CD4-positive, alpha-beta memory T cell (primary cell): Measurements from ENCODE around the gene AMFR. TPM values are rescaled to one million over a fixed set of nuclear protein-coding genes. Genes with fewer than 3 reads are reported as not detected.

ENCODE experiments used
- CTCF ChIA-PET: fragments of 350-600 bp; sonication (Branson Sonifier 250); formaldehyde crosslinking; loops from one replicate; lab custom pipeline; 2021; ENCODE audit warnings: inconsistent platforms; ENCODE audit not compliant: partially characterized antibody; lab: Charles Lee
- POLR2A ChIA-PET: fragments of 350-600 bp; sonication (Branson Sonifier 250); formaldehyde crosslinking; loops from one replicate; lab custom pipeline; 2021; ENCODE audit not compliant: partially characterized antibody; lab: Charles Lee
- DNase-seq, 5 donors: peaks; one replicate each; pipeline versions ENCODE4 v3.0.0 to v3.0.0-alpha.2; 2020 to 2022; ENCODE audit warnings: mixed read lengths in 1 of 5
- H3K27ac ChIP-seq: one replicate; pipeline ENCODE4 v1.7.0; 2013; ENCODE audit warnings: low read depth, low read length
- H3K27me3 ChIP-seq: 2 replicates; pipeline ENCODE4 v1.7.0; 2013; ENCODE audit warnings: mild to moderate bottlenecking, low read length, moderate library complexity; ENCODE audit not compliant: insufficient read depth
- H3K36me3 ChIP-seq: 2 replicates; pipeline ENCODE4 v1.7.0; 2013; ENCODE audit warnings: mild to moderate bottlenecking, low read length, moderate library complexity; ENCODE audit not compliant: insufficient read depth
- H3K4me1 ChIP-seq: 2 replicates; pipeline ENCODE4 v1.7.0; 2013; ENCODE audit warnings: mild to moderate bottlenecking, low read length, moderate library complexity; ENCODE audit not compliant: insufficient read depth
- H3K4me3 ChIP-seq, 2 donors: one replicate each; pipeline ENCODE4 v1.7.0; 2013; ENCODE audit warnings: low read length in 2 of 2, mild to moderate bottlenecking in 1 of 2
- H3K9me3 ChIP-seq, 2 donors: one replicate each; pipeline ENCODE4 v1.7.0; 2013; ENCODE audit warnings: low read length in 2 of 2, control low read depth in 1 of 2; ENCODE audit not compliant: control insufficient read depth in 1 of 2
- H3K27ac Mint-ChIP-seq, 7 donors: one replicate each; pipeline ENCODE4 v1.8.0; 2020 to 2021; ENCODE audit warnings: mixed read lengths in 7 of 7, mild to moderate bottlenecking in 6 of 7, inconsistent platforms in 3 of 7, moderate library complexity in 3 of 7
- H3K27me3 Mint-ChIP-seq, 2 donors: one replicate each; pipeline ENCODE4 v1.8.0; 2020 to 2021; ENCODE audit warnings: mixed read lengths in 2 of 2
- H3K36me3 Mint-ChIP-seq, 2 donors: one replicate each; pipeline ENCODE4 v1.8.0; 2020 to 2021; ENCODE audit warnings: mixed read lengths in 2 of 2, inconsistent platforms in 1 of 2, mild to moderate bottlenecking in 1 of 2
- H3K4me1 Mint-ChIP-seq, 4 donors: one replicate each; pipeline ENCODE4 v1.8.0; 2020 to 2021; ENCODE audit warnings: mixed read lengths in 4 of 4, mild to moderate bottlenecking in 1 of 4
- H3K4me3 Mint-ChIP-seq, 8 donors: one replicate each; pipeline ENCODE4 v1.8.0; 2020 to 2021; ENCODE audit warnings: mixed read lengths in 8 of 8, mild to moderate bottlenecking in 7 of 8, moderate library complexity in 6 of 8, inconsistent platforms in 3 of 8
- H3K9me3 Mint-ChIP-seq, 8 donors: one replicate each; pipeline ENCODE4 v1.8.0; 2020 to 2021; ENCODE audit warnings: mixed read lengths in 8 of 8, mild to moderate bottlenecking in 5 of 8, inconsistent platforms in 3 of 8, moderate library complexity in 1 of 8
- intact Hi-C: fragments of 100-400 bp; cut with micrococcal nuclease; formaldehyde crosslinking; loops from one replicate; pipeline ENCODE4 v1.15.1; 2023
- polyA plus RNA-seq, 2 donors: library from polyadenylated mRNA; unstranded; fragments of 300-500 nt; fragmentation: Illumina TruSeq; gene quantifications; one replicate each; pipeline ENCODE4 v1.2.3, GENCODE V29; 2021
- total RNA-seq, 2 experiments: library from RNA; stranded (reverse); gene quantifications; one replicate each; pipeline ENCODE4 v1.2.3, GENCODE V29; 2021

AMFR gene
- total and polyA plus RNA-seq, 4 experiments from 2014 or later = 45.7 to 67.6 (median 60.4) TPM

DNA sequence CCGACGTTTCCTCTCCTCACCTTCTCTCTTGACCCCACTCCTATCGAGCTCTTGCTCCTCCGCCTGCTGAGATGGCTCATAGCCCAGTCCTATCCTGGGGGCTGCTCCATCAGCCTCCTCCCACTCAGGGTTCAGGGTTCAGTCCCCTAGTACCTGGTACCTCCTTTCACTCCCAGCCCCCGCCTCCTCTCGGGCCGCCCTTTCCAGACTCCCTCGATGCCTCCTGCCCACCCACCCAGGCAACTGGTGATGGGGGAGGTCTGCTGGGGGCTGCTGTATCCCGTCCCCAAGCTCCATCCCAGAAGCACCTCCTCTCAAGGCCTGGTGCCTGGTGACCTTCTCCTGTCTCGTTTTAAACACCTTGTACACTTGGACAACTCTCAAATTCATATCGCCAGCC is 93.9 kb downstream of the AMFR start:
- CTCF ChIA-PET = no interaction called here

DNA sequence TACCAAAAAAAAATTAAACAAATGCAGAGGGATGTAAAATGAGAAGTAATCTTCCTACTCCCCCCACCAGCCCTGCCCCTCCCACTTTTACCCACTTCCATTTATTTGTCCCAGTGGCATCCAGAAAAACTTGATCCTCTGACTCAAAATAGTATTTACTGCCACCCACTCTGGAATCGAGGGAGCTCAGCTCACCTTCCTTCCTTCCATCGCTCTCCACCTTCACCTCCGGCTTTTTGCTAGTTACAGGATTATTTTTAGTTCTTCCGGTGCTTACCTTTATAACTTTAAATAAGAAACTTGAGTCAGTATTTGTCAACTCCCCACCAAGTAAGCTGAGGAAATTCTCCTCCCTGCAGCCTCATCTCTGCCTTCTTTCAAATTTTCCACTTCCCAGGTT is 94.9 kb downstream of the AMFR start:
- no peaks in the 10 kb centered on the region for H3K9me3 Mint-ChIP-seq
- DNase-seq = no peak
- Histone ChIP-seq H3K27ac (no peak overlapping the region), H3K27me3 (no peaks in the 10 kb centered on the region), H3K9me3 (no peaks in the 10 kb centered on the region), H3K4me3 (no peak overlapping the region), H3K36me3 (no peaks in the 10 kb centered on the region), H3K4me1 (no peaks in the 10 kb centered on the region)
- H3K4me1 Mint-ChIP-seq = peaks cover 0 to 5% (median 1%) of the 10 kb centered on the region in 4 donors
- H3K36me3 Mint-ChIP-seq = no peaks in the 10 kb centered on the region
- no peaks in the 10 kb centered on the region for H3K27me3 Mint-ChIP-seq
- POLR2A ChIA-PET = no interaction called here
- CTCF ChIA-PET = interaction anchor here (1.0 to 4.9 kb wide), 2 partner anchors 12 to 865 kb away, joined by 3 to 34 read pairs; no protein-coding TSS in a partner anchor
- no peak overlapping the region for H3K4me3 Mint-ChIP-seq
- no peak overlapping the region for H3K27ac Mint-ChIP-seq
- intact Hi-C loops = no loop called here

More for the DNA sequence above, 93.9 kb downstream of the AMFR start:
- Mint-ChIP-seq H3K4me1 (no peaks in the 10 kb centered on the region), H3K4me3 (no peak overlapping the region), H3K36me3 (no peaks in the 10 kb centered on the region), H3K27me3 (no peaks in the 10 kb centered on the region), H3K9me3 (no peaks in the 10 kb centered on the region), H3K27ac (peak overlapping the region in 2 of 7 donors; percentile 61 to 70)
- Histone ChIP-seq H3K27ac (no peak overlapping the region), H3K36me3 (no peaks in the 10 kb centered on the region), H3K9me3 (no peaks in the 10 kb centered on the region), H3K4me3 (no peak overlapping the region), H3K4me1 (no peaks in the 10 kb centered on the region), H3K27me3 (no peaks in the 10 kb centered on the region)
- POLR2A ChIA-PET = no interaction called here
- intact Hi-C loops = no loop called here
- no peak for DNase-seq

DNA sequence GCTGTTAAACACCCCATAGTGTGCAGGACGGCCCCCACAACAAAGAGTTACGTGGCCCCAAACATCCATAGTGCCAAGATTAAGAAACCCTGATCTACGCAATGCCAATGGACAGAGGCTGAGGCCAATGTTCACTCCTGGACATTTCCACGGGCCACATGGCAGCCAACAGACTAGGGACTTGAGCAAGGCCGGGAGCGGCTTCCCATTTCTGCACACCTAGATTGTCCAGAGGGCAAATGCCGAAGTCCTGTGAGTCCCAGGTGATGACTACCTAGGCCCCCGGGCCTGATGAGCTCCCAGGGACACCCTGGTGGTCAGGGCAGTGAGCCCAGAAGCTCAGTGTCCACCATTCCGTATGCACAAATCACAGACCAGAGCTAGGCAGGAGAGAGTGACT is 95.5 kb downstream of the AMFR start:
- Histone ChIP-seq H3K27me3 (no peaks in the 10 kb centered on the region), H3K27ac (no peak overlapping the region), H3K4me1 (no peaks in the 10 kb centered on the region), H3K9me3 (no peaks in the 10 kb centered on the region), H3K4me3 (no peak overlapping the region), H3K36me3 (no peaks in the 10 kb centered on the region)
- intact Hi-C loops = no loop called here
- Mint-ChIP-seq H3K4me3 (no peak overlapping the region), H3K27ac (no peak overlapping the region), H3K9me3 (no peaks in the 10 kb centered on the region), H3K36me3 (no peaks in the 10 kb centered on the region), H3K4me1 (peaks cover 0 to 5% (median 1%) of the 10 kb centered on the region in 4 donors), H3K27me3 (no peaks in the 10 kb centered on the region)
- ChIA-PET POLR2A (no interaction called here), CTCF (interaction anchor here (1.0 to 4.9 kb wide), 2 partner anchors 12 to 865 kb away, joined by 3 to 34 read pairs; no protein-coding TSS in a partner anchor)
- no peak for DNase-seq

DNA sequence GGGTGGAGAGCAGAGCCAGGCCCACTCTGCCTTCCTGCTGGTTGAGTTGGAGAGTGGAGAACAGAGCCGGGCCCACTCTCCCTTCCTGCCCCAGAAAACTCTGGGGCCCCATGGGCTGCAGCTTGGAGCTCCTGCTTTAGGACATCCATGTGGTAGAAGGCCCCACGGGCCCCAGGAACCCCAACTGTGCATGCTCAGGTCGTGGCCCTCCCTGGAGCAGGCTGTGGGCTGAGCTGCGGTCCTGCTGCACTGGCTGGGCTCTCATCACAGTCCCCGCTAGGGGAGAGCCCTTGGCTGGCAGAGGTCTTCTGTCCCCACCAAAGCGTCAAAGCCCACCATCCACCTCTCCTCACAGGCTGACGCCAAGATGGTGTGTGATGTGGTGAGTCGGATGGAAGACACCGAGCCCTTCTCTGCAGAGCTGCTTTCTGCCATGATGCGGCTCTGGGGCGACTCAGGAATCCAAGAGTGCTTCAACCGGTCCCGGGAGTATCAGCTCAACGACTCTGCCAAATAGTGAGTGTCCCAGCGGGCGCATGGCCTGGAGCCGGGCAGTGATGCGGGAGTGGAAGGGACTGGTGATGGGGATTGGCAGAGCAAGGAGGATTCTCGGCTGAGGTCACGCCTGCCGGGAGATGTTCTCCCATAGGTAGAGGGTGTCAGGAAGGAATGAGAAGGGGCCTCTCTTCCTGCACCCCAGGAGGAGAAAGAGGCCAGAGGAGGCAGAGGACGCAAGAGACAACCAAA is 96.9 kb downstream of the AMFR start:
- Mint-ChIP-seq H3K4me1 (peaks cover 0 to 5% (median 1%) of the 10 kb centered on the region in 4 donors), H3K9me3 (no peaks in the 10 kb centered on the region), H3K4me3 (no peak overlapping the region), H3K27ac (no peak overlapping the region), H3K36me3 (no peaks in the 10 kb centered on the region), H3K27me3 (no peaks in the 10 kb centered on the region)
- ChIA-PET CTCF (interaction anchor here (4.9 kb wide), 1 partner anchor 10 kb away, joined by 34 read pairs; no protein-coding TSS in a partner anchor), POLR2A (no interaction called here)
- no peak overlapping the region for H3K27ac ChIP-seq
- no peak overlapping the region for H3K4me3 ChIP-seq
- H3K4me1 ChIP-seq = no peaks in the 10 kb centered on the region
- no peaks in the 10 kb centered on the region for H3K36me3 ChIP-seq
- no peaks in the 10 kb centered on the region for H3K9me3 ChIP-seq
- intact Hi-C loops = no loop called here
- no peaks in the 10 kb centered on the region for H3K27me3 ChIP-seq
- DNase-seq = no peak

DNA sequence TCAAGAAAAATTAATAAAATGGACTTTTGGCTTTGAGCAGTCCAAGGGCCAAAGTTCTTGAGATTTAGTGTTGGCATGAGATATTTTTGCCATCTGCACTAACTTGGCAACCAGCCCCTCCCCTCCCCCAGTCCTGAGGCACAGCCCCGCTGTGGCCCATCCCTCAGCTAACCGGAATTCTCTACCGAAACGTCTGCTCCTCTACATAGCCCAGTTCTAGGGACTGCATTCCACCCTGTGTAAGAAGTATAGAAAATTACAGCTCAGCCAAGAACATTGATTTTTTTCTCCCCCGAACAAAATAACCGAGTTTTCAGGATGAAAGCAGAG is 97.5 kb downstream of the AMFR start:
- H3K36me3 ChIP-seq = no peaks in the 10 kb centered on the region
- no peak overlapping the region for H3K4me3 Mint-ChIP-seq
- no peaks in the 10 kb centered on the region for H3K4me1 ChIP-seq
- no peaks in the 10 kb centered on the region for H3K36me3 Mint-ChIP-seq
- H3K9me3 ChIP-seq = no peaks in the 10 kb centered on the region
- no peaks in the 10 kb centered on the region for H3K27me3 ChIP-seq
- H3K27me3 Mint-ChIP-seq = no peaks in the 10 kb centered on the region
- H3K27ac Mint-ChIP-seq = no peak overlapping the region
- H3K27ac ChIP-seq = no peak overlapping the region
- peaks cover 0 to 5% (median 1%) of the 10 kb centered on the region in 4 donors for H3K4me1 Mint-ChIP-seq
- H3K9me3 Mint-ChIP-seq = no peaks in the 10 kb centered on the region
- H3K4me3 ChIP-seq = no peak overlapping the region
- DNase-seq = no peak
- ChIA-PET CTCF (interaction anchor here (4.9 kb wide), 1 partner anchor 10 kb away, joined by 34 read pairs; no protein-coding TSS in a partner anchor), POLR2A (no interaction called here)
- intact Hi-C loops = no loop called here

DNA sequence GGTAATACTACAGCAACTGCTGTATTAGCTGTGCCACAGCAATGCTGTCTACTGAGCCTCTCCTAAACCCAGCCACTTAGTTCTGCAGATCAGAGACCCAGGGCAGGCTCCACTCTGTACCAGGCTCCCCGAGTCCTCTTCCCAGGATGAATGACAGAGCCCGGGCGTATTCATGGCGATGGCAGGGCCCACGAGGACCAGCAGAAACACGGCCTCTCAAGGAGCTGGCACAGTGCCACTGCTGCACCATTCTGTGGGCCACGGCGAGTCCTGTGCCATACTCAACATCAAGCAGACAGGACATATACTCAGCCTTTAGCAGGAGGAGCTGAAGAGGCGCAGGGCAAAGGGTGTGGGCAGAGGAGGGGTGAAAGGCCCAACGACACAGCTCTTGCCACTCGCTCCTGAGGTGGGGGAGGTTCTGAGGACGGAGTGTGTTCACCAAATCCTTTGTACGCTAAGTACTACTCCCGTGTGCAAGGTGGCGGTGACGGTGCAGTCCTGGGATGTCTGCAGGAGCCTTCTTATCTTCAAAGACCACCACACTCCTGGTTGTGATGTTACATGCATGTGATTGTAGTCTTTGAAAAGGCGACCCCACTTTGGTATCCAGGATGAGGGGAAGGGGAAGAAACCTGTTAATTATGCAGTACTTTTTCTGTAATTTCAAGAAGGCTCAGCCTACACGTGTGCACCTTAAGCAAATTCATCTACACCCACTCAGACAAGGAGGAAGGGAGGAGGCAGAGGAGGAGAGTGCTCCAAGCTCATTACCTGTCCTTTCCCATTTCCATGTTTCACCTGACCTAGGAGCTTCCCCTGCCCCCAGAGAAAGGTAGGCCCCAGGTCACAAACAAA is 98.0 kb downstream of the AMFR start:
- ChIA-PET POLR2A (no interaction called here), CTCF (interaction anchor here (4.9 kb wide), 1 partner anchor 9 kb away, joined by 34 read pairs; no protein-coding TSS in a partner anchor)
- Mint-ChIP-seq H3K9me3 (no peaks in the 10 kb centered on the region), H3K4me1 (peaks cover 0 to 5% (median 1%) of the 10 kb centered on the region in 4 donors), H3K27me3 (no peaks in the 10 kb centered on the region), H3K4me3 (no peak overlapping the region), H3K27ac (no peak overlapping the region), H3K36me3 (no peaks in the 10 kb centered on the region)
- Histone ChIP-seq H3K27me3 (no peaks in the 10 kb centered on the region), H3K27ac (no peak overlapping the region), H3K36me3 (no peaks in the 10 kb centered on the region), H3K9me3 (no peaks in the 10 kb centered on the region), H3K4me1 (no peaks in the 10 kb centered on the region), H3K4me3 (no peak overlapping the region)
- intact Hi-C loops = no loop called here
- no peak for DNase-seq

DNA sequence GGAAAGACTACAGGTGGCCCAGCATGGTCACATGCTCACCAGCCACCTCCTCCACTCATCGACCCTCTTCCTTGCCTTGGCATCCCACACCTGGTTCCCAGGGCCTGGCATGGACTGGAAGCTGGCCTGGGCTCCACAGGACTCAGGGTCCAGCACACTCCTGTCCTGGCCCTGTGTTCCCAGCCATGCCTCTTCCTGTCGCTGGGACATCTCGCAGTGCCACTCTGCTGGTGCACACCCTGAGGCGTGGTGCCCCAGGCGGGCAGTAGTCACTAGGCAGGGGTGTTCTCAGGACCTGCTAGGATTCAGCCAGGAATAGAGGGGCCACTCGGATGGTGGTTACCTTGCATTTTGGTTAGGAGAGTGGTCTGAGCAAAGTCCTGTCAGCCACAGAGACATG is 99.4 kb downstream of the AMFR start:
- Histone ChIP-seq H3K4me3 (no peak overlapping the region), H3K27me3 (no peaks in the 10 kb centered on the region), H3K27ac (no peak overlapping the region), H3K36me3 (no peaks in the 10 kb centered on the region), H3K9me3 (no peaks in the 10 kb centered on the region), H3K4me1 (no peaks in the 10 kb centered on the region)
- CTCF ChIA-PET = interaction anchor here (4.9 kb wide), 1 partner anchor 8 kb away, joined by 34 read pairs; no protein-coding TSS in a partner anchor
- no peak for DNase-seq
- Mint-ChIP-seq H3K27me3 (no peaks in the 10 kb centered on the region), H3K36me3 (no peaks in the 10 kb centered on the region), H3K9me3 (no peaks in the 10 kb centered on the region), H3K27ac (peak overlapping the region in 2 of 7 donors; percentile 9 to 61), H3K4me3 (no peak overlapping the region), H3K4me1 (peaks cover 0 to 5% (median 2%) of the 10 kb centered on the region in 4 donors)
- intact Hi-C loops = no loop called here
- POLR2A ChIA-PET = no interaction called here
